T-helper 2 cell treated with Interferon-gamma antibody and Interleukin-4, amounts not matched to agents 100 ng/mL and 5 ng/mL, for 36 hours (primary cell): ENCODE data around the gene SORL1. TPM values are rescaled to one million over a fixed set of nuclear protein-coding genes. Genes with fewer than 3 reads are reported as not detected.

Experiments used
- total RNA-seq: library from RNA; stranded (reverse); gene quantifications from 2 replicates; pipeline ENCODE4 v1.2.3, GENCODE V29; 2022

The SORL1 gene
- total RNA-seq, 1 donor from 2014 or later, result 110 TPM

Other genes with a start within 250 kb of the SORL1 start
- gene SC5D, start 159.5 kb upstream of the SORL1 start, total RNA-seq, result 21.3 and 23.9 TPM in 2 replicates